MCF 10A (cell line): ENCODE data around the gene TRMT11. TPM values are rescaled to one million over a fixed set of nuclear protein-coding genes. Genes with fewer than 3 reads are reported as not detected.

ENCODE experiments used
- Bru-seq: library from RNA; stranded (reverse); fragments of 400-500 nt; gene quantifications from one replicate; lab custom pipeline; 2021; lab: Mats Ljungman, UMichigan
- BruChase-seq, 2 experiments: library from RNA; stranded (reverse); fragments of 400-500 nt; gene quantifications; one replicate each; lab custom pipeline; 2021; lab: Mats Ljungman, UMichigan
- BruUV-seq: library from RNA; stranded (reverse); fragments of 400-500 nt; replicated peaks from 2 replicates; lab custom pipeline; 2021; lab: Mats Ljungman, UMichigan
- CTCF ChIA-PET: fragments of 300-600 bp; sonication (Branson Sonifier 250); formaldehyde crosslinking; extraction: SDS; loops from one replicate; lab custom pipeline; 2021; ENCODE audit warnings: antibody characterized with exemption, inconsistent platforms; lab: Yijun Ruan, JAX
- POLR2A ChIA-PET: fragments of 300-600, 350-650 bp; sonication (Branson Sonifier 250); formaldehyde crosslinking; extraction: SDS; loops from one replicate; lab custom pipeline; 2020; ENCODE audit warnings: antibody characterized with exemption, inconsistent platforms; lab: Yijun Ruan, JAX
- DNase-seq: peaks from one replicate; pipeline ENCODE4 v3.0.0-alpha.2; 2018; ENCODE audit not compliant: unreplicated experiment
- H3K27ac Mint-ChIP-seq: one replicate; pipeline ENCODE4 v1.8.0; 2022; ENCODE audit warnings: mild to moderate bottlenecking, low read depth, mixed read lengths; ENCODE audit not compliant: unreplicated experiment
- H3K27me3 Mint-ChIP-seq: one replicate; pipeline ENCODE4 v1.8.0; 2022; ENCODE audit warnings: mixed read lengths; ENCODE audit not compliant: insufficient read depth, unreplicated experiment
- H3K36me3 Mint-ChIP-seq: one replicate; pipeline ENCODE4 v1.8.0; 2022; ENCODE audit warnings: mild to moderate bottlenecking, moderate library complexity, mixed read lengths; ENCODE audit not compliant: insufficient read depth, unreplicated experiment
- H3K4me1 Mint-ChIP-seq: one replicate; pipeline ENCODE4 v1.8.0; 2022; ENCODE audit warnings: mixed read lengths; ENCODE audit not compliant: insufficient read depth, unreplicated experiment
- H3K4me3 Mint-ChIP-seq: one replicate; pipeline ENCODE4 v1.8.0; 2022; ENCODE audit warnings: mild to moderate bottlenecking, moderate library complexity, mixed read lengths; ENCODE audit not compliant: unreplicated experiment
- H3K9me3 Mint-ChIP-seq: one replicate; pipeline ENCODE4 v1.8.0; 2022; ENCODE audit warnings: mixed read lengths; ENCODE audit not compliant: unreplicated experiment
- intact Hi-C: fragments of 100-400 bp; cut with micrococcal nuclease; formaldehyde crosslinking; loops from 2 replicates; pipeline ENCODE4 v1.14.1; 2022
- long read RNA-seq: library from polyadenylated mRNA; stranded (forward); transcript quantifications from one replicate; pipeline ENCODE4 v2.0.0, GENCODE V29; 2022
- total RNA-seq: library from RNA; stranded (reverse); gene quantifications from 2 replicates; pipeline ENCODE4 v1.2.3, GENCODE V29; 2022
- TF ChIP-seq, protein P1 (sequence below): fragments of 200-600 bp; IDR thresholded peaks from one replicate; pipeline ENCODE4 v1.8.0; 2022; ENCODE audit warnings: antibody characterized with exemption, mild to moderate bottlenecking; ENCODE audit not compliant: unreplicated experiment

The TRMT11 gene
- total RNA-seq (28.8 and 32.5 TPM in 2 replicates), Bru-seq, nascent RNA (percentile 91 among the genes with signal in this experiment), BruChase-seq, experiment 1, labeled RNA remaining after a 6-hour chase (percentile 79 among the genes with signal in this experiment), BruChase-seq, experiment 2, labeled RNA remaining after a 2-hour chase (percentile 85 among the genes with signal in this experiment)
- long read RNA-seq, transcript TRMT11-201 (13 exons, 1,565 nt) = major isoform, 70 of 112 reads
- long read RNA-seq, partial matches to known transcripts = 1 of 112 reads
- long read RNA-seq, other reads (novel, unspliced or antisense) = 41 of 112 reads

DNA sequence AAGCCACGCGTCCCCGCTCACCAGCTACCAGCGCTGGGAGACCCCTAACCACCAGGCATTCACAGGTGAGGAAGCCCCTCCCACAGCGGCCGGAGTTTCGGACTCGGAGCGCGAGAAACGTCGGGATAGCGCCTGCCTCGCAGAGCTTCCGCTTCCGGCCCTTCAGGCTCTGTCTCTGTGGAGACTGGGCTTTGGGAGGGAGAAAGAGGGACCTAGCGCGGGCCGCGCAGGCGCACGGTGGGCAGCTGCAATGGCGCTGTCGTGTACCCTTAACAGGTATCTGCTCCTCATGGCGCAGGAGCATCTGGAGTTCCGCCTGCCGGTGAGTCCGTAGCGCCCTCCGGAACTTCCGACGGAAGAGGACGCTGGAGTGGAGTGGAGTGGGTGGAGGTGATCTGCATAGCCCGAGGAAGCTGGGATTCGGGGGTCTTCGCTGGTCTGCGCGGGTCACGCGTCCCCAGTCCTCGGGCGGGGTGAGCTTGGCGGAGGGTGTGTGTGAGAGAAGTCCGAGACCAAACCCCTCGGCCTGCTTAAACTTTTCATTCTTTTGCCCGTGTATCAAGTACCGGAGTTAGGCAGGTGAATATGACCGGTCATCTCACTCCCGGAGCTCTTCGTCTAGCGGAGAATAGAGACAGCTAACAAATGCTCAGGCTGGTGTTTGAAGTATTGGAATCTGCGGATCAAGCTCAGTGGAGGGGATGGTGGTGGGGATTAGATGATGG, at the start of gene TRMT11:
TSS of gene TRMT11 (plus strand) at position 240 of the 725 bp plus-strand sequence. CDS start at position 251, 11 bp downstream.
- Mint-ChIP-seq H3K4me3 (no peak within 1 kb of the TSS), H3K27me3 (no peaks in the 10 kb centered on the region), H3K27ac (no peak within 1 kb of the TSS), H3K9me3 (no peaks in the 10 kb centered on the region), H3K36me3 (no peaks in the 10 kb centered on the region), H3K4me1 (no peaks in the 10 kb centered on the region)
- TF ChIP-seq, protein P1, sequence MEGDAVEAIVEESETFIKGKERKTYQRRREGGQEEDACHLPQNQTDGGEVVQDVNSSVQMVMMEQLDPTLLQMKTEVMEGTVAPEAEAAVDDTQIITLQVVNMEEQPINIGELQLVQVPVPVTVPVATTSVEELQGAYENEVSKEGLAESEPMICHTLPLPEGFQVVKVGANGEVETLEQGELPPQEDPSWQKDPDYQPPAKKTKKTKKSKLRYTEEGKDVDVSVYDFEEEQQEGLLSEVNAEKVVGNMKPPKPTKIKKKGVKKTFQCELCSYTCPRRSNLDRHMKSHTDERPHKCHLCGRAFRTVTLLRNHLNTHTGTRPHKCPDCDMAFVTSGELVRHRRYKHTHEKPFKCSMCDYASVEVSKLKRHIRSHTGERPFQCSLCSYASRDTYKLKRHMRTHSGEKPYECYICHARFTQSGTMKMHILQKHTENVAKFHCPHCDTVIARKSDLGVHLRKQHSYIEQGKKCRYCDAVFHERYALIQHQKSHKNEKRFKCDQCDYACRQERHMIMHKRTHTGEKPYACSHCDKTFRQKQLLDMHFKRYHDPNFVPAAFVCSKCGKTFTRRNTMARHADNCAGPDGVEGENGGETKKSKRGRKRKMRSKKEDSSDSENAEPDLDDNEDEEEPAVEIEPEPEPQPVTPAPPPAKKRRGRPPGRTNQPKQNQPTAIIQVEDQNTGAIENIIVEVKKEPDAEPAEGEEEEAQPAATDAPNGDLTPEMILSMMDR = no peak
- ChIA-PET POLR2A (interaction anchor here (0.5 to 4.0 kb wide), 40 partner anchors 8 to 1280 kb away, joined by 3 to 36 read pairs (median 4); partner anchors contain the start of genes HDDC2, HINT3, NCOA7 and RNF146), CTCF (interaction anchor here (0.6 to 5.5 kb wide), 17 partner anchors 9 to 1534 kb away, joined by 3 to 35 read pairs (median 4); partner anchors contain the start of genes HINT3 and NCOA7)
- intact Hi-C loops = no loop called here
- BruUV-seq = no TSS peak
- DNase-seq = peak; percentile 92

DNA sequence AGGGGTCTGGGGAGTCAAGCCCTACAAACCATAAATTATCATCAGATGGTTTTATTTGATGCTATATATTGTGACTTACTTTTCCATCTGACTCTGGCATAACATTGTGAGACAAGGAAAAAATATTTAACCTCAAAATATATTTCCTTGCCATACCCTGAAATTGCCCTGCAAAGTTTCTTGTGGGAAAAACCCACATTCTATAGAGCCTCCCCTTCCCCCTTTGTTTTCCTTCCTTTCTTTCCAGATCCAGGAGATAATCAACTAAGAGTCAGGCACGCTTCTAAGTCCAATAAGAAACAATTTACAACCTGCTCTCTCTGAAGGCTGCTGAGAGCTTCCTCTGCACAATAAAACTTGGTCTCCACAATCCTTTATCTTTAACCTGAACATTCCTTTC, 47.3 kb upstream of the TRMT11 start:
- TF ChIP-seq, protein P1 = no peak
- DNase-seq = no peak
- Mint-ChIP-seq H3K4me1 (peaks cover 46% of the 10 kb centered on the region), H3K9me3 (no peaks in the 10 kb centered on the region), H3K4me3 (no peak overlapping the region), H3K27ac (peak overlapping the region; percentile 91), H3K36me3 (peaks cover 12% of the 10 kb centered on the region), H3K27me3 (no peaks in the 10 kb centered on the region)
- intact Hi-C loops = no loop called here
- ChIA-PET POLR2A (interaction anchor here (1.3 to 11.4 kb wide), 3 partner anchors 15 to 54 kb away, joined by 3 to 305 read pairs (median 102); partner anchors contain the start of gene HINT3), CTCF (interaction anchor here (0.7 to 2.9 kb wide), 3 partner anchors 17 to 150 kb away, joined by 3 to 10 read pairs (median 5); partner anchors contain the start of gene HINT3)
- BruUV-seq = no TSS peak

- Mint-ChIP-seq H3K27me3 (no peaks in the 10 kb centered on the region), H3K4me1 (peaks cover 46% of the 10 kb centered on the region), H3K27ac (peak overlapping the region; percentile 91), H3K4me3 (no peak overlapping the region), H3K36me3 (peaks cover 5% of the 10 kb centered on the region), H3K9me3 (no peaks in the 10 kb centered on the region)
- DNase-seq = no peak
- CTCF ChIA-PET = interaction anchor here (0.9 to 2.9 kb wide), 7 partner anchors 13 to 151 kb away, joined by 3 to 10 read pairs (median 5); partner anchors contain the start of genes HINT3 and NCOA7
- POLR2A ChIA-PET = interaction anchor here (1.1 to 11.4 kb wide), 4 partner anchors 16 to 72 kb away, joined by 5 to 305 read pairs (median 54); partner anchors contain the start of gene HINT3
- intact Hi-C loops = no loop called here
- BruUV-seq = no TSS peak
- TF ChIP-seq, protein P1 = no peak
Observed at GRCh38 chr6:125939791-125940190, 46.5 kb upstream of the TRMT11 start.
